C4-2B (cell line): ENCODE results near the gene DNAJB13.

Experiments used
- CTCF ChIP-seq: fragments of 450-650 bp; conservative IDR thresholded peaks from 2 replicates; pipeline ENCODE4 v1.5.1; 2017; ENCODE audit warnings: mild to moderate bottlenecking
- ZFX ChIP-seq: fragments of 450-650 bp; IDR thresholded peaks from 2 replicates; pipeline ENCODE4 v1.6.1; 2017

GRCh38 chr11:74015919-74016684 is 65.3 kb downstream of the DNAJB13 start:
- no peak for TF ChIP-seq CTCF
- no peak for TF ChIP-seq ZFX
